HepG2 (cell line): ENCODE measurements around the gene TMEM219.

Experiments used
- WIZ ChIP-seq: sonication (generic); formaldehyde crosslinking; IDR thresholded peaks from 2 replicates; pipeline ENCODE4 v1.5.1; 2020; ENCODE audit warnings: mild to moderate bottlenecking, missing genetic modification reagents
- ZNF773 ChIP-seq: sonication (generic); formaldehyde crosslinking; IDR thresholded peaks from 2 replicates; pipeline ENCODE4 v1.4.0; 2020; ENCODE audit warnings: missing genetic modification reagents, borderline replicate concordance

- no peak for TF ChIP-seq ZNF773 (CRISPR knock-in tag)
- TF ChIP-seq WIZ = no peak
Observed at GRCh38 chr16:30006659-30007377, 44.9 kb downstream of the TMEM219 start.
